GM12875 (cell line): ENCODE measurements around the gene BMP4.
"Not testable (repeated sequence)": the region's sequence is repeated elsewhere in the genome, so short reads cannot be mapped to it uniquely, and the experiment has no call there.

Experiments used
- H3K4me3 ChIP-seq: one replicate; pipeline ENCODE4 v1.5.1; 2011; ENCODE audit warnings: low read depth, low read length, control low read depth
- TF ChIP-seq, protein P1 (sequence below): IDR thresholded peaks from 2 replicates; pipeline ENCODE4 v1.5.1; 2011; ENCODE audit warnings: low read depth, mild to moderate bottlenecking, control low read depth, inconsistent platforms, low read length, moderate library complexity, borderline replicate concordance; ENCODE audit not compliant: insufficient read depth

The BMP4 gene

GRCh38 chr14:53993920-53994607 lies 37.4 kb upstream of the BMP4 start:
- no peak overlapping the region for H3K4me3 ChIP-seq
- TF ChIP-seq, protein P1, sequence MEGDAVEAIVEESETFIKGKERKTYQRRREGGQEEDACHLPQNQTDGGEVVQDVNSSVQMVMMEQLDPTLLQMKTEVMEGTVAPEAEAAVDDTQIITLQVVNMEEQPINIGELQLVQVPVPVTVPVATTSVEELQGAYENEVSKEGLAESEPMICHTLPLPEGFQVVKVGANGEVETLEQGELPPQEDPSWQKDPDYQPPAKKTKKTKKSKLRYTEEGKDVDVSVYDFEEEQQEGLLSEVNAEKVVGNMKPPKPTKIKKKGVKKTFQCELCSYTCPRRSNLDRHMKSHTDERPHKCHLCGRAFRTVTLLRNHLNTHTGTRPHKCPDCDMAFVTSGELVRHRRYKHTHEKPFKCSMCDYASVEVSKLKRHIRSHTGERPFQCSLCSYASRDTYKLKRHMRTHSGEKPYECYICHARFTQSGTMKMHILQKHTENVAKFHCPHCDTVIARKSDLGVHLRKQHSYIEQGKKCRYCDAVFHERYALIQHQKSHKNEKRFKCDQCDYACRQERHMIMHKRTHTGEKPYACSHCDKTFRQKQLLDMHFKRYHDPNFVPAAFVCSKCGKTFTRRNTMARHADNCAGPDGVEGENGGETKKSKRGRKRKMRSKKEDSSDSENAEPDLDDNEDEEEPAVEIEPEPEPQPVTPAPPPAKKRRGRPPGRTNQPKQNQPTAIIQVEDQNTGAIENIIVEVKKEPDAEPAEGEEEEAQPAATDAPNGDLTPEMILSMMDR = no peak

- H3K4me3 ChIP-seq = no peak overlapping the region
- TF ChIP-seq, protein P1 = no peak
Observed at GRCh38 chr14:53990978-53991377, 34.4 kb upstream of the BMP4 start.

DNA sequence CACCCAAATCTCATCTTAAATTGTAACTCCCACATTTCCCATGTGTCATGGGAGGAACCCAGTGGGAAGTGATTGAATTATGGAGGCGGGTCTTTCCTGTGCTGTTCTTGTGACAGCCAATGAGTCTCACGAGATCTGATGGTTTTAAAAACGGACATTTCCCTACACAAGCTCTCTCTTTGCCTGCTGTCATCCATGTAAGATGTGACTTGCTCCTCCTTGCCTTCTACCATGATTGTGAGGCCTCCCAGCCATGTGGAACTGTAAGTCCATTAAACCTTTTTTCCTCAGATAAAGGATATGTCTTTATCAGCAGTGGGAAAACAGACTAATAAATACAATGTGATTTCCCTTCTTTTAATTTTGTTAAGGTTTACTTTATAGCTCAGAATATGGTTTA lies 30.1 kb upstream of the BMP4 start:
- H3K4me3 ChIP-seq = not testable (repeated sequence)

DNA sequence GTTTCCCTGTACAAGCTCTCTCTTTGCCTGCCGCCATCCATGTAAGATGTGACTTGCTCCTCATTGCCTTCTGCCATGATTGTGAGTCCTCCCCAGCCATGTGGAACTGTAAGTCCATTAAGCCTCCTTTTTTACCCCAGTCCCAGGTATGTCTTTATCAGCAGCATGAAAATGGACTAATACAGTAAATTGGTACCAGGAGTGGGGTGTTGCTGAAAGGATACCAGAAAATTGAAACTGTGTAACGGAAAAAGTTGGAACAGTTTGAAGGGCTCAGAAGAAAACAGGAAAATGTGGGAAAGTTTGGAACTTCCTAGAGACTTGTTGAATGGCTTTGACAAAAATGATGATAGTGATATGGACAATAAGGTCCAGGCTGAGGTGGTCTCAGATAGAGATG lies 28.3 kb upstream of the BMP4 start:
- H3K4me3 ChIP-seq = not testable (repeated sequence)

GRCh38 chr14:53983112-53983511 lies 26.5 kb upstream of the BMP4 start:
- TF ChIP-seq, protein P1 = no peak
- no peak overlapping the region for H3K4me3 ChIP-seq

DNA sequence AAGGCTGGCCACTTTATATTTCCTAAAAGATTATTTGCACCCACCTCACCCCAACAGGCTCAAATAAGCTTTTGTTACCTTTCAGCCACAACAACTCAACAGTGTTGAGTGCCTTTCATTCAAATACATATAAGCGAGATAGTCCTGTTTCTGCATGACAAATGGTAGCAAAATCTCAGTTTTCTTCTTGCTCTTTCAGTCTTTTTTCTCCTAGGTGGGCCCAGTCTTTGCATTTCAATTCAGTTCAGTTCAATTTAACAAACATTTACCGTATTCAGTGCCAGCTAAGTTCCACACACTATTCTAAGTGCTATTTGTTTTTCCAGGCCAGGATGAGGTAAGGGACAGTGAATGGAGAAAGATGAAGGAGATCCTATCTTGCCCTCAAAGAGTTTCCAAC lies 25.9 kb upstream of the BMP4 start:
- TF ChIP-seq, protein P1 = no peak

DNA sequence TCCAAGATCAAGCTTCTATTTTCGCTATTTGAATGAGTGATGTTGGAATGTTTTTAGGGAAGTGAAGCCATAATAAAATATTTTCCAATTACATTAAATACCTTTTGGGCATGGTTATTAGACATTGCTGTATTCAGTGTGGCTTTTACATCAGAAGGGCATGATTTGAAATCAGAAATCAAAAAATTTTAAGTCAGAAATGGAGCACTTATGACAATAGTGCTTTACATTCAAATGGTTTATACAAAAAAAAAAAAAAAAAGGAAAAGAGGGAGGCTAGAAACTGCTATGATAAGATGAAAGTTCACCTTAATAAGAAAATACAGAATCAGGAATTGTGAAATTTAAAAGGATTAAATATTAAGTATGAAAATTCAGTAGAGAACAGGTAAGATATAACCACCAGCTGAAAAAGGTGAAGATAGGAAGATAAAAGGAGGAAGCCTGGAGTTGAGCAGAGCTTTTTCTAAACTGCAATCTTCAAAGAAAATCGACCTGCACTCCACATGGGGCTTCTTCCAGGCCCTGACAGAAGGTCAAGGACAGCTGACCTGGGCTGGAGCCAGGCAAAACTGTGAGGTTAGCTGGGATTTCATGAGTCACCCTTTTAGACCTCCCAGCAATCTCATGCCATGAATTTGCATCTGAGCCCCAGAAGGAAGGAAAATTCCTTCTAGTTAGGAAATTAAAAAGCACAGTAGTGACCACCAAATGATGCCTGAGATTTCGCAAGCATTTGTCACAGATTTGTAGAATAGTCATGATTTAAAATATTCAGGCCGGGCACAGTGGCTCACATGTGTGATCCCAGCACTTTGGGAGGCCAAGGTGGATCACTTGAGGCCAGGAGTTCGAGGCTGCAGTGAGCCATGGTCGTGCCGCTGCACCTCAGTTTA lies 23.4 kb upstream of the BMP4 start:
- TF ChIP-seq, protein P1 = no peak

More for the DNA sequence above, 25.9 kb upstream of the BMP4 start:
- H3K4me3 ChIP-seq = no peak overlapping the region

GRCh38 chr14:53979113-53979681 lies 22.6 kb upstream of the BMP4 start:
- no peak overlapping the region for H3K4me3 ChIP-seq
- TF ChIP-seq, protein P1 = no peak

More for the DNA sequence above, 23.4 kb upstream of the BMP4 start:
- H3K4me3 ChIP-seq = no peak overlapping the region
